Cardiac fibroblast (primary cell): ENCODE measurements around the gene GLB1L3.
A peak's percentile ranks its signal among the peaks of the same experiment; 100 is the strongest.

ENCODE experiments used
- DNase-seq, 2 donors: peaks; one replicate each; pipeline versions ENCODE4 v3.0.0 to v3.0.0-alpha.2; 2010; ENCODE audit warnings: low read depth in 2 of 2
- H3K4me3 ChIP-seq, 2 donors: replicated peaks in 1 of 2; 1 replicate in 1 of 2; 2 replicates in 1 of 2; pipeline ENCODE4 v1.5.1; 2011; ENCODE audit warnings: low read depth in 2 of 2, low read length in 2 of 2, mild to moderate bottlenecking in 2 of 2, moderate library complexity in 1 of 2
- CTCF ChIP-seq: IDR thresholded peaks from one replicate; pipeline ENCODE4 v1.5.1; 2011; ENCODE audit warnings: low read depth, mild to moderate bottlenecking, low read length, inconsistent platforms

GLB1L3 gene

GRCh38 chr11:134266841-134267251 is 9.3 kb upstream of the GLB1L3 start:
- no peak overlapping the region for H3K4me3 ChIP-seq
- peak; percentile 73 to 89 for DNase-seq
- no peak for TF ChIP-seq CTCF

GRCh38 chr11:134267461-134267860 is 8.7 kb upstream of the GLB1L3 start:
- no peak for DNase-seq
- TF ChIP-seq CTCF, result no peak
- no peak overlapping the region for H3K4me3 ChIP-seq

GRCh38 chr11:134267966-134268365 is 8.2 kb upstream of the GLB1L3 start:
- DNase-seq, result no peak
- H3K4me3 ChIP-seq, result no peak overlapping the region
- TF ChIP-seq CTCF, result no peak

GRCh38 chr11:134270250-134270714 is 5.9 kb upstream of the GLB1L3 start:
- DNase-seq, result peak in 1 of 2 donors; percentile 8
- H3K4me3 ChIP-seq, result no peak overlapping the region
- peak; percentile 7 for TF ChIP-seq CTCF

- no peak overlapping the region for H3K4me3 ChIP-seq
- TF ChIP-seq CTCF, result no peak
- DNase-seq, result no peak
Measured at GRCh38 chr11:134271978-134272377, 4.2 kb upstream of the GLB1L3 start.

GRCh38 chr11:134272381-134273316 is 3.5 kb upstream of the GLB1L3 start:
- no peak overlapping the region for H3K4me3 ChIP-seq
- DNase-seq, result peak; percentile 24 to 76
- TF ChIP-seq CTCF, result no peak
